HG03135 (cell line): ENCODE measurements around the gene CERS6.

Experiments
- ATAC-seq: cut with Tn5 transposase; IDR thresholded peaks from one replicate; pipeline ENCODE4 v1.9.1; 2021; ENCODE audit warnings: mild to moderate bottlenecking, moderate library complexity; ENCODE audit not compliant: unreplicated experiment

Gene CERS6

DNA sequence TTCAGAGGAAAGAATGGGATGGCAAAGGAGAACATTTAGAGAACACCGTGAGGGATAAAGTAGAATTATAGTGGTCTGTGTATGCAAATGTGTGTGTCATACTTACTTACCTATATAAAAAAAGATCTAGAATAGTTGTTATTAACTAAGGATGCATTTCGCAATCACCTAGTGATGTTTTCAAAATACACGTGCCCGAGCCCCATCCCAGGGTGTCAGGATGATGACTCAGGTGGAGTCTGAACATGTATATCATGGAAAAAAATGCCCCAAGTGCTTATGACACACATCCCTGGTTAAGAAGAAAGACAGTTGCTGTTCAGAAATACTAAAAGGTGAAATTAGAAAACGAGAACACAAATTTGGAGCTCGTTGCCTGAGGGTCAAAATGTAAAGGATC lies 109.0 kb downstream of the CERS6 start:
- no peak for ATAC-seq

GRCh38 chr2:168565512-168565911 lies 109.4 kb downstream of the CERS6 start:
- ATAC-seq: no peak

- no peak for ATAC-seq
Measured at GRCh38 chr2:168566974-168567665, 111.0 kb downstream of the CERS6 start.

DNA sequence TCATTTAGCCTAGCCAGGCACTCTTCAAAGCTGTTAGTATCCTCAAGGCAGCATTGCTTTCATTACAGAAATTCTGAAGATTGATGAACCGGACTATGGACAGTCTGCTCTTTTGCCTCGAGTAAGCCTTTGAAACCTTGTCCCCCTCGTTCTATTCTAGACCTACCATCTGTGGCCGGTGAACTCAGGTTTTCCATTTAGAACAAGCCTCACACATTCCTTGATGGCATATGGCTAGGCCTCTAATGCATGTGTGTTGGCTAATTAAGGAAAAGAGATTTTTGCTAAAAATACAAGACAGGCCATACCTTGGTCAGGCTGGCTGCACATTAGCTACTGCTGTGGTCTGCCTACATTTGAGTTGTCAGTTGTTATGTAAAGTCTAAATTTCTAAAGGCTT lies 111.8 kb downstream of the CERS6 start:
- no peak for ATAC-seq

DNA sequence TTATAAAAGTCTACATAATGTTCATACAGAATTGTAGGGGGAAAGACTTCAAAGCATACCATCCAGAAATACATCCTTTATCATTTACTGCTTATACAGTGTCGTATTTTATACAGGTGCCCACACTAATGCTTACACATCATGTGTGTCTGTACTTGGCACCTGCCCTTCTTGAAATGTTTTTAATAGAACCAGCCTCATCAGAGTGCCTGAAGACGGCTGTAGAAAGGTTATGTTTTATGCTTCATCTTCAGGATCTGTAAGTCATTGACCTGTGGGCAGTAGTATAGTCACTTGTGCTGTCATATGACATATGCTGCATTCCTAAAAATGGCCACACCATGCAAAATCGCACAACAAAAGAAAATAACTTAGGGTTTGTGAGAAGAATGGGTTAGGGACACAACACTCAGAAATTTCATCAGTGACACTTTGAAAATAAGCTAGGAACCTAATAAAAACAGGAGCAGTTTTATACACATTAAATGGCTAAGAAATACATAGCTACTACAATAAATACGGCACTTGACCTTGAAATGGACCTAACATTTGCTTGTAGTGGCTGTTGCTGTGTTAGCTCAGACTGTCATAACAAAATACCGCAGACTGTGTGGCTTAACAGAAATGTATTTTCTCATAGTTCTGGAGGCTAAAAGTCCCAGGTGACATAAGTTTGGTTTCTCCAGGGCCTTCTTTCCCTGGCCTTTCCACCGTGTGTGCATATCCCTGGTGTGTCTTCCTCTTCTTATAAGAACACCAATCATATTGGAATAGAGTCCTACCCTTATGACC lies 112.6 kb downstream of the CERS6 start:
- ATAC-seq: no peak

DNA sequence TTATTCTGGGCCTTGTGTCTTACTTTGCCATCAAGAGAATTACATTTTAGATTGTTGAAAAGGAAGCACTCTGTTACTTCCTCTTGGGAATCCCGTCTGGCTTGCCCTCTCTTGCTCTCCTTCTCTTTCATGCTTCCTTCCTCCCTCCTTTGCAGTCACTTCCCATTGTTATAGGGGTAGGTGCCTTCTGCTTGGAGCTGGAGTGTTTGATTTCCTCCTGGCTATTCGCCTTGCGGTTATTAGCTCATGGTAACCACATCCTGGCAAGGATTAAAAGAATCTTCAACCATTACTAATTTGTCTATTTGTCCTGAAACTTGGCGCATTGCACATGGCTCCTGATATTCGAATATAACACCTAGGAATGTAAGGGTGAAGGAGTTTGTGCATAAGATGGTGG lies 115.0 kb downstream of the CERS6 start:
- ATAC-seq: no peak

GRCh38 chr2:168573128-168573903 lies 117.2 kb downstream of the CERS6 start:
- no peak for ATAC-seq

DNA sequence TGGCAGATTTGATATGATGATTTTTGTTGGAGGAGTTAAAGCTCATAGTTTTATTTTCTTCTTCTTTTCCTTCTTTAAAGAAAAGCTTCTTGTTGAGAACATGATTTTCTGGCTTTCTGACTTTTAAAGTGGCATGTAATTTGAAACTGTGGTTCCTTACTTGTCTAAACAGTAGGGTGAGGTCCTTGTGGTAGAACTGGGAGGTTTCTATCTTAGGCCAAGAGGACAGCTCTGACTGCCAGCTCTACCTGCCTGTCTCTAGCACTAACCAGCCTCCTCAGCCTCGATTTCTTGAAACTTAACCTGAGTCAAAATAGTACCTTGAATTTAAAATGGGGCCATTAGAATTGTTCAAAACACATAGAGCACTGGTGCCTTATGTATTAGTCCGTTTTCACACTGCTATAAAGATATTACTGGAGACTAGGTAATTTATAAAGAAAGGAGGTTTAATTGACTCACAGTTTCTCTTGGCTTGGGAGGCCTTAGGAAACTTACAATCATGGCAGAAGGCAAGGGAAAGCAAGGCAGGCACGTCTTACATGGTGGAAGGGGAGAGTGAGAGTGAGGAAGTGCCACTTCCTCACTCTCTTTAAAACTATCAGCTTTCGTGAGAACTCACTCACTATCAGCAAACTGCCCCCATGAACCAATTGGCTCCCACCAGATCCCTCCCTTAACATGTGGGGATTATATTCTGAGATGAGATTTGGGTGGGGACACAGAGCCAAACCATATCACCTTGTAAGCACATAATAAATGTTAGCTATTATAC lies 119.0 kb downstream of the CERS6 start:
- ATAC-seq: no peak

DNA sequence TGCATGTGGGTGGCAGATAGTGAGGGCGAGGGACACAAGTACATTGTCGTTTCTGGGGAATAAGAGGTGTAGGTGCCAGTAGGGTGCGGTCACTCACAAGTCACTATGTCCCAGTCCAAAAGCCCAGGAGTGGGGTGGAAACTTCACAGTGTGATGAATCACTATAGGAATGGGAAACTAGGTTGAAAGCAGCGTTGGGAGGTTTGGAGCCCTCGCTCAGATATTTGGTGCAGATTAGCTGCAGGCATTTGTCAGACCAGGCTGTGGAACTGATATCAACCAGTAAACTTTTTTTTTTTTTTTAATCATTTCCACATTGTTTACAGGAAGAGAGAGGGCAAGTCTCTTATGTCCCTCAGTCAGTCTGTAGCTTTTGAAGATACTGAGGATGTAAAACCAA lies 121.8 kb downstream of the CERS6 start:
- no peak for ATAC-seq

GRCh38 chr2:168583064-168583709 lies 127.1 kb downstream of the CERS6 start:
- no peak for ATAC-seq

- ATAC-seq: no peak
Measured at GRCh38 chr2:168583710-168584521, 127.8 kb downstream of the CERS6 start.

- no peak for ATAC-seq
Measured at GRCh38 chr2:168584911-168585310, 128.8 kb downstream of the CERS6 start.

- no peak for ATAC-seq
Measured at GRCh38 chr2:168585700-168586099, 129.6 kb downstream of the CERS6 start.

DNA sequence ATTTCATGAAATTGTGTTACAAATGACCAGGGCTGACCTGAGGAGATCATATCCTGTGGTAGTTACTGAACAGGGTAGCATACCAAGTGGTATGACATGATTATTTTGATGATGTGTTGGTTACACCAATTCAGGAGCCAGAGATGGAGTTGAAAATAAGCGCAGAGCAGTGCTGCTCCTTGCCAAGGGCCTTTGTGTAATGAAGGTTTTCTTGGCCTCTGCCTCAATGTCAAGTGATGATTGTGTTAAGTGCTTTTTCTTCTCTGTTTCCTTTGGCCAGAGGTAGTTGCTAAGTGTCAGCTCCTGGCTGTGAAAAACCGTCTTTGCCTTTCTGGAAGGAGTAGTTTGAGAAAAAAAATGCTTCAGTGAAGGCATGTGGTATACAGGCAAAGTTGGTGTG lies 131.2 kb downstream of the CERS6 start:
- no peak for ATAC-seq

DNA sequence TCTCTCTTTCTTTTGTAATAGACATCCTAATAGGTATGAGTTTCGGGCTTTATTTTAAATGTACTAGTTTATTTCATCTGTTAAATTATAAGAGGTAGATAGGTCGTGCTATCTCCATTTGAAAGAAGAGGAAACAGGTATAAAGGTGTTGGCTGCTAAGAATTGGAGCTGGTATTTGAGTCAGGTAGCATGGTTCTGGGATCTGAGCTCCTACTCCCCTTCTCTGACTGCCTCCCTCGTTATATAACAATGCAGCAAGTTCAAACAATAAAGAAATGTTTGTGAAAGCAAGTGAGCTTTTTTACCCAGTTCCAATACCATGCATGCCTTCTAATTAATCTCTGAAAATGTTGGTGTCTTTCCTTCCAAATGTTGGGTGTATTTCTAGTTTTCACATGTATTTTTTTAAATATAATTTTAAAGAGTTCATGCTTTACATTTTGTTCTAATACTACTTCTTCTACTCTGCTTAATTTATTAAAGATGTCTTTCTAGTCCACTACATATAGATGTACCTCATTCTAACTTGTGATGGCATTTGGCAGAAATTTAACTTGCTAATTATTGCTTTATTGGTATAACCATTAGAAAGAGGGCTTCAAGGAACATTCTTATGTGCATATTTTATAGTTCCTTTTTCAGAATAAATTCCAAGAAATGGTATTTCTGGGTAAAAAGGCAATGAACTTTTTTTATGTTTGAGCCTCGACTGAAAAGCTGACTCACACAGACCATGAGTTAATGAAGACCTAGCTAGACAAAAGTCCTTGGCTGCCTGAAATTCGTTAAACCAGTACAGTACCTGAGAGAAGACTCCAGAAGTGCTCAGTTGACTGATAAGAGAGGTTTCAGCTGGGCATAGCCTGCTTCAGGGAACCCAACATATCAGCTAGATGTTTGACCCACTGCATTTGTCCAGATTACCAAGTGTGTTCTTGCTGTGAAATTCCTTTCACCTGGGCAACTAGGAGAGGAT lies 133.5 kb downstream of the CERS6 start:
- no peak for ATAC-seq

DNA sequence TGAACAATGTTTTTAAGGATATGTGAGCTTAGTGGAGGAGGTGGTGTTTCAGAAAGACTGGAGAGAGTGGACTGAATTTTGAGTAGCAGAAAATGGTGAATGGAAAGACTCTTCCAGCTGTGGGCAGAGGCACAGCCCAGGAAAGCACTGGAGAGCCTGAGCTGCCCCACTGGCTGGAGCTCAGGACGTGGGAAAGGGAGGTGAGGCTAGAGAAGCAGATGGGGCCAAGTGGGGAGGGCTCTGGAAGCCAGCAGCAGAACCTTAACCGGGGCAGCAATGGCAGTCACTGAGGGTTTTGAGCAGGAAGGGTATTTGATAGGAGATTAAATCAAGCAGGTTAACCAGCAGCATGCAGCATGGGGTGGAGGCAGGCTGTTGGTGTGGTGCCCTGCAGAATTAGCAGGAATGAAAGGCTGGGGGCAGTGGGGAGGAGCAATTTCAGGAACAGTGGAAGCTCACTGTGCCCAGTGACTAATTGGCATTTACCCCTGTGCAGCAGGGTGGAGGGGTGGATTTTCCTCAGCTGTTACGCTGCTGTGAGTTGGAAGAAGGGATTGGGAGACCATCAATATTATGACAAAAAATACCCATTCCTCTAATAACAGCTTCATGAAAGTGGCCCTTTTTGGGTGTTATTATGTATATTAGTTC lies 136.2 kb downstream of the CERS6 start:
- ATAC-seq: no peak

DNA sequence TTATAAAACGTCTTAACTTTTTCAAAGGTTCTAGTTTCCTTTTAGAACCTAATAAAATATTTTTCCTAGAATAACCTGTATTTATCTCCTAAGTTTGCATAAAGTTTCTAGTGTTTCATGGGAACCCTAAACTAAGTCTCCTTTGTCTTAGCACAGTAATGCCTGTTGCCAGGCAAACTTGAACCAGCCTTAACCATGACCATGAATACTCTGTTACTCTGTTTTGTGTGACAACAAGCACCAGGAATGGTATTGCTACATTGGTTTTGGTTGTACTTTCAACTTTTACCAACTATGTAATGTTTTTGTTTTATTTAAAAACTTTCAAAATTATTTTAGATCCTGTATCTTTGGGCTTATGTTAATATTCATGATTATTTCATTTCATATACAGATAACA lies 137.6 kb downstream of the CERS6 start:
- peak; percentile 46 for ATAC-seq

GRCh38 chr2:168594778-168595177 lies 138.7 kb downstream of the CERS6 start:
- ATAC-seq: peak; percentile 70
